SK-N-SH (cell line): ENCODE measurements around the gene ADD3.

ENCODE experiments used
- EZH2phosphoT487 ChIP-seq: fragments of 200-600 bp; sonication (generic); IDR thresholded peaks from 2 replicates; pipeline ENCODE4 v1.6.1; 2017; ENCODE audit warnings: low read depth, mixed run types, mild to moderate bottlenecking, antibody characterized with exemption, moderate library complexity, borderline replicate concordance
- POLR2AphosphoS5 ChIP-seq: IDR thresholded peaks from 2 replicates; pipeline ENCODE4 v1.6.1; 2012; ENCODE audit warnings: low read depth, low read length
- TF ChIP-seq, protein P1 (sequence below): fragments of 200-600 bp; sonication (generic); IDR thresholded peaks from 2 replicates; pipeline ENCODE4 v1.6.1; 2017; ENCODE audit warnings: antibody characterized with exemption, mild to moderate bottlenecking, moderate library complexity

DNA sequence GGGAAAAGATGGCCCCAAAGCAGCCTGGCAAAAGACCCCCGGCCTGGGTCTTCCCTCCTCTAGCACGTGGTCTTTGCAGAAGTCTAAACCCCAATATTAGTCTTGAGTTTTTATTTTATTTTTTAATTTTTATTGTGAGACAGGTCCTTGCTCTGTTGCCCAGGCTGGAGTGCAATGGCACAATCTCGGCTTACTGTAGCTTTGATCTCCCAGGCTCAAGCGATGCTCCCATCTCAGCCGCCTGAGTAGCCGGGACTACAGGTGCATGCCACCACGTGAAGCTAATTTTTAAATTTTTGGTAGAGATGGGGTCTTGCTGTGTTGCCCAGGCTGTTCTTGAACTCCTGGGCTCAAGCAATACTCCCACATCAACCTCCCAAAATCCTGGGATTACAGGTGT, 159.4 kb downstream of the ADD3 start:
- TF ChIP-seq EZH2phosphoT487 (no peak), POLR2AphosphoS5 (no peak)
- TF ChIP-seq, protein P1, sequence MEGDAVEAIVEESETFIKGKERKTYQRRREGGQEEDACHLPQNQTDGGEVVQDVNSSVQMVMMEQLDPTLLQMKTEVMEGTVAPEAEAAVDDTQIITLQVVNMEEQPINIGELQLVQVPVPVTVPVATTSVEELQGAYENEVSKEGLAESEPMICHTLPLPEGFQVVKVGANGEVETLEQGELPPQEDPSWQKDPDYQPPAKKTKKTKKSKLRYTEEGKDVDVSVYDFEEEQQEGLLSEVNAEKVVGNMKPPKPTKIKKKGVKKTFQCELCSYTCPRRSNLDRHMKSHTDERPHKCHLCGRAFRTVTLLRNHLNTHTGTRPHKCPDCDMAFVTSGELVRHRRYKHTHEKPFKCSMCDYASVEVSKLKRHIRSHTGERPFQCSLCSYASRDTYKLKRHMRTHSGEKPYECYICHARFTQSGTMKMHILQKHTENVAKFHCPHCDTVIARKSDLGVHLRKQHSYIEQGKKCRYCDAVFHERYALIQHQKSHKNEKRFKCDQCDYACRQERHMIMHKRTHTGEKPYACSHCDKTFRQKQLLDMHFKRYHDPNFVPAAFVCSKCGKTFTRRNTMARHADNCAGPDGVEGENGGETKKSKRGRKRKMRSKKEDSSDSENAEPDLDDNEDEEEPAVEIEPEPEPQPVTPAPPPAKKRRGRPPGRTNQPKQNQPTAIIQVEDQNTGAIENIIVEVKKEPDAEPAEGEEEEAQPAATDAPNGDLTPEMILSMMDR = no peak
